DOHH2 (cell line): Measurements from ENCODE around the gene CADPS.

Source experiments
- CTCF ChIP-seq: fragments of 200-600 bp; sonication (generic); IDR thresholded peaks from one replicate; pipeline ENCODE4 v1.5.1; 2014; ENCODE audit warnings: antibody characterized with exemption, mild to moderate bottlenecking, low read depth, low read length; ENCODE audit not compliant: poor library complexity, severe bottlenecking
- EZH2phosphoT487 ChIP-seq: fragments of 200-600 bp; sonication (generic); IDR thresholded peaks from 2 replicates; pipeline ENCODE4 v1.6.1; 2017; ENCODE audit warnings: borderline replicate concordance, mild to moderate bottlenecking, antibody characterized with exemption, low read length, moderate library complexity, mixed read lengths

GRCh38 chr3:62527474-62527873 is 347.7 kb downstream of the CADPS start:
- no peak for TF ChIP-seq CTCF
- no peak for TF ChIP-seq EZH2phosphoT487
